BE2C (cell line): ENCODE measurements around the gene KRTAP3-1. TPM values are rescaled to one million over a fixed set of nuclear protein-coding genes. Genes with fewer than 3 reads are reported as not detected.
"Not testable (repeated sequence)": the region's sequence is repeated elsewhere in the genome, so short reads cannot be mapped to it uniquely, and the experiment has no call there.

Source experiments
- DNase-seq: peaks from one replicate; pipeline ENCODE4 v3.0.0-alpha.2; 2020
- H3K27me3 ChIP-seq: fragments of 250-450 bp; sonication (Bioruptor Pico); 2 replicates; pipeline ENCODE4 v1.5.1; 2020; ENCODE audit warnings: mild to moderate bottlenecking
- H3K36me3 ChIP-seq: fragments of 250-450 bp; sonication (Bioruptor Pico); 2 replicates; pipeline ENCODE4 v1.5.1; 2020; ENCODE audit warnings: mild to moderate bottlenecking
- H3K4me1 ChIP-seq: fragments of 250-450 bp; sonication (Bioruptor Pico); 2 replicates; pipeline ENCODE4 v1.5.1; 2020
- H3K4me3 ChIP-seq: 2 replicates; pipeline ENCODE4 v1.5.1; 2011; ENCODE audit warnings: low read depth, low read length
- H3K9me3 ChIP-seq: fragments of 250-450 bp; sonication (Bioruptor Pico); 2 replicates; pipeline ENCODE4 v1.5.1; 2020
- CTCF ChIP-seq: IDR thresholded peaks from 2 replicates; pipeline ENCODE4 v1.5.1; 2012; ENCODE audit warnings: mild to moderate bottlenecking, low read depth, low read length
- polyA plus RNA-seq: library from polyadenylated mRNA; unstranded; fragments of >200 nt; gene quantifications from one replicate; pipeline ENCODE4 v1.2.1, GENCODE V29; 2012; ENCODE audit warnings: low read depth, missing spikeins; ENCODE audit not compliant: insufficient read length, insufficient read depth

Gene KRTAP3-1
- polyA plus RNA-seq: not detected

GRCh38 chr17:41008811-41009210 is at the start of gene KRTAP3-1:
Gene KRTAP3-1, minus strand, starts transcription at chr17:41009128. Its CDS starts 54 bp downstream, at chr17:41009074.
- no peaks in the 10 kb centered on the region for H3K9me3 ChIP-seq
- no peak within 1 kb of the TSS for H3K4me3 ChIP-seq
- peaks cover 16% of the 10 kb centered on the region for H3K27me3 ChIP-seq
- no peak for TF ChIP-seq CTCF
- H3K4me1 ChIP-seq: no peaks in the 10 kb centered on the region
- H3K36me3 ChIP-seq: no peaks in the 10 kb centered on the region
- no peak for DNase-seq

- no peak overlapping the region for H3K4me3 ChIP-seq
- no peaks in the 10 kb centered on the region for H3K4me1 ChIP-seq
- no peaks in the 10 kb centered on the region for H3K36me3 ChIP-seq
- DNase-seq: no peak
- TF ChIP-seq CTCF: no peak
- no peaks in the 10 kb centered on the region for H3K27me3 ChIP-seq
- H3K9me3 ChIP-seq: no peaks in the 10 kb centered on the region
These were observed 48.6 kb upstream of the KRTAP3-1 start for GRCh38 chr17:41057547-41057946.

GRCh38 chr17:41055130-41055529 is 46.2 kb upstream of the KRTAP3-1 start, which contains the start of gene KRTAP2-2:
Gene KRTAP2-2, minus strand, starts transcription at chr17:41055230. Its CDS starts 19 bp downstream, at chr17:41055211.
- H3K4me1 ChIP-seq, DNase-seq, H3K36me3 ChIP-seq, H3K9me3 ChIP-seq, H3K27me3 ChIP-seq, H3K4me3 ChIP-seq: not testable (repeated sequence)

GRCh38 chr17:41054556-41054955 is 45.6 kb upstream of the KRTAP3-1 start:
- not testable (repeated sequence) for H3K36me3 ChIP-seq, H3K4me1 ChIP-seq, H3K9me3 ChIP-seq, H3K4me3 ChIP-seq, H3K27me3 ChIP-seq, DNase-seq

- H3K27me3 ChIP-seq: no peaks in the 10 kb centered on the region
- no peak for DNase-seq
- H3K4me3 ChIP-seq: no peak overlapping the region
- H3K36me3 ChIP-seq: no peaks in the 10 kb centered on the region
- TF ChIP-seq CTCF: no peak
- no peaks in the 10 kb centered on the region for H3K9me3 ChIP-seq
- no peaks in the 10 kb centered on the region for H3K4me1 ChIP-seq
These were observed 45.1 kb upstream of the KRTAP3-1 start for GRCh38 chr17:41054025-41054424.

GRCh38 chr17:41052566-41052965 is 43.6 kb upstream of the KRTAP3-1 start:
- Histone ChIP-seq H3K4me3 (no peak overlapping the region), H3K4me1 (no peaks in the 10 kb centered on the region), H3K36me3 (no peaks in the 10 kb centered on the region), H3K9me3 (no peaks in the 10 kb centered on the region), H3K27me3 (no peaks in the 10 kb centered on the region)
- no peak for DNase-seq
- no peak for TF ChIP-seq CTCF

- Histone ChIP-seq H3K27me3 (no peaks in the 10 kb centered on the region), H3K36me3 (no peaks in the 10 kb centered on the region), H3K9me3 (no peaks in the 10 kb centered on the region), H3K4me1 (no peaks in the 10 kb centered on the region), H3K4me3 (no peak overlapping the region)
- no peak for TF ChIP-seq CTCF
- no peak for DNase-seq
These were observed 40.2 kb upstream of the KRTAP3-1 start for GRCh38 chr17:41049110-41049509.
